Fibroblast of skin of abdomen (primary cell): ENCODE results near the gene PKN1.
A peak's percentile ranks its signal among the peaks of the same experiment; 100 is the strongest.

Source experiments
- DNase-seq: peaks from one replicate; pipeline ENCODE4 v3.0.0-alpha.2; 2013

Gene PKN1

DNA sequence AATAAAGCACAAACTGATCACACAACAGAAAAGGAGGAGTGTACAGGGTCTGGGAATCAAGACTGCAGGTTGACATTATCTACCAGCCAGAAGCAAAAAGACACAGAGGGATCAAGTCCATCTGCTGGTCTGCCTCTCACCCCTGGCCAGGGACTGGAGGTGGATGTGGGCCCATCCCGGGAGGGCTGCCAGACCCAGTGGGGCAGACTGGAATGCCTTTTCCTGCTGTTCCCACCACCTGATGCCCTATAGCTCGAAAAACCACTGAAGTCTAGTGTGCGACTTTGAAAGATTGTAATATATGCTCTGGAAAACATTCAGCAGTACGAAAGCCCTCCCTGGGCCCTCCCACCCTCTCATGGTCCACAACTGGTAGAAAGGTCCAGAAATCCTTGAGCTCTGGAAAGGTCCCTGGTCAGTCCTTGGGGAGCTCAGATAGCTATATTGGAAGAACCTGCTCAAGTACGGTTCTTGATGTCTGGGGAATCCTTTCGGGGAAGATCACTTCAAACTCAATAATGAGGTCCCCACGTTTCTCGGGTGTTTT is 82.5 kb downstream of the PKN1 start:
- DNase-seq = no peak

DNA sequence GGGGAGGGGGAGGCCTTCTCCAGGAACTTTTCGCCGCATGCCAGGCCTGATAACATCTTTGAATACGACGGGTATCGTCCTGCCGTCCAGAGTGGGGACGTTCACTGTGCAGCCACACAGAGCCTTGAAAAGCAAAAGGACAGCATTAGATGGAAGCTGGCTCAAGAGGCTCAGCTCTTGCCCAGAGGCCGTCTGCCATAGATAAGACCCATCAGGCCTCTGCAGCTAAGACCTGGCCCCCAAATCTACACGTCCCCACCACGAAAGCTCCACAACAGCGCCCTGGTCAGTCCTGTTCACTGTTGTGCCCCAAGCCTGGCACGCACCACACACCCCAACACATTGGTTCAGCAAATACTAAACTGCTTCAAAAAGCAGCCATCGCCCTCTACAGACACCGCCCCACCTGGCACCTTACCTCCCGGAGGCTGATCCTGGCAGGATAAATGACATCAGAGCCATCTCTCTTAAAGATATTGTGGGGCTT is 83.0 kb downstream of the PKN1 start:
- DNase-seq = no peak

DNA sequence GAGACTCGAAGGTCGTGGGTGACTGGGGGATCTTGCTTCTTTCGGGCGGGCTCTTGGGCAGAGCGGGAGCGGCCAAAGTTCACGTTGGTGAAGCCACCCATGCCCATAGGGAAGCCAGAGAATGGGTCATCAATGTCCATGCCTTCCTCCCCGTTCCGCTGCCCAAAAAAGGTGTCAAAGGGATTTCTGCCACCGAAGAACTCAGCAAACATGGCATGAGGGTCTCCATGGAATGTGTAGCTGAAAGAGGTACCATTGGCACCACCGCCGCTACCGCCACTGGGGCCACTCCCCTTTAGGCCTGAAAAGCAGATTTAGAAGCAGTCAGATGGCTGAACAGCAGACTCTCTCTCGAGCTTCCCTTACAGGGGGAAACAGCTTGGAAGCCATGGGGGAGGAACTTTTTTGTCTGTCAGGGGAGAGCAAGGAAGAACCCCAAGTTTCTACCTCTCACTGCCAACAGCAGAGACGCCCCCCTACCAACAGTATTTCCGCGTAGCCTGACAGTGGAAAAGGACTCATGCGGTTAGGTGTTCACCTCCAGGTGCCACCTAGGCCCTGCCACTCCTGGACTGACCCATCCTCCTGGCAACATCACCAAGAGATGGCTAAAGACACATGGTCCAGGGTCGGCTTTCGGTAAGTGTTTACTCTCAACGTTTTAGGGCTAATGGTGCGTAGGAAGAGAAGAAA is 83.8 kb downstream of the PKN1 start:
- DNase-seq = no peak

DNA sequence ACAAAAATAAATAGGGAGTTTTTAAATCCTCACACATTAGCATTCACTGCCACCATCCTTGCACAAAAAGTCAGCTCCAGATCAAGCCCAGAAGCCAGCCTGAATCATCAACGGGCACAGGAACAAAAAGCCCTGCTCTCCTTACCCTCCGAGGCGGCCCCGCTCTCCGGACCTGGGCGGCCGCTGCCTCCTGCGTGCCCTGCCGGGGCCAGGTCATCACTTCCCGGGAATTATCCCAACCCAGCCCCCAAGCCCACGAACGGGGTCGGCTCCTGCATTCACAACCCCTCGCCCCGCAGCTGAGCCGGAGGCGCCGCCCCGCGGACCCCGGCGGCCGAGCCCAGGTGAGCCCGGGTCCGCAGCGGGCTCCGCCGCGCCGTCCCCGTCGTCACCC is 84.3 kb downstream of the PKN1 start:
- no peak for DNase-seq

DNA sequence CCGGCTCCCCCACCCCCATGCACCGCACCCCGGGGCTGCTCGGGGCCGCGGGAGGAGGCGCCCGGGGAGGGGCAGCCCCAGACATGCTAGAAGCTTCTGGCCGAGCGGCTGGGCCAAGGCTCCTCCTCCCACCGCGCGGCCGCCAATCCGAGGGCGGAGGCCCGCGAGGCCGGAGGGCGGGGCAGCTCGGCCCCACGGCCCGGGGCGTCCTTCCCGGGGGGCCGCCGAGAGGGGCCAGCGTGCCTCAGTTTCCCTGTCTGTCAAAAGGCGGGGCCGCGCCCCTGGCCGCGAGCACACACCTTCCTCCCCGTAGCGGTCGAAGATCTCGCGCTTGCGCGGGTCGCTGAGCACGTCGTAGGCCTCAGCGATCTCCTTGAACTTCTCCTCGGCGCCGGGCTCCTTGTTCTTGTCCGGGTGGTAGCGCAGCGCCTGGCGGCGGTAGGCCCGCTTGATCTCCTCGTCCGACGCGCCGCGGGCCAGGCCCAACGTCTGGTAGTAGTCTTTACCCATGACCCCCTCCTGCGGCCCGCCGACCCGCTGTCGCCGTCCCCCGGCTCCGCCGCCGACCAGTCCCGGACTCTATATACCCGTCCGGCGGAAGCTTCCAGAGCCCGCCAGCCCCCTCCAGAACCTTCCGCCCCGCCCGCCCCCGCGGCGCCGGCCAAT is 84.9 kb downstream of the PKN1 start, which contains the start of gene DNAJB1:
Gene DNAJB1, minus strand, starts transcription at position 558 of the 666 bp plus-strand sequence. Its CDS starts 48 bp downstream, at position 510.
- DNase-seq = peak; percentile 78

DNA sequence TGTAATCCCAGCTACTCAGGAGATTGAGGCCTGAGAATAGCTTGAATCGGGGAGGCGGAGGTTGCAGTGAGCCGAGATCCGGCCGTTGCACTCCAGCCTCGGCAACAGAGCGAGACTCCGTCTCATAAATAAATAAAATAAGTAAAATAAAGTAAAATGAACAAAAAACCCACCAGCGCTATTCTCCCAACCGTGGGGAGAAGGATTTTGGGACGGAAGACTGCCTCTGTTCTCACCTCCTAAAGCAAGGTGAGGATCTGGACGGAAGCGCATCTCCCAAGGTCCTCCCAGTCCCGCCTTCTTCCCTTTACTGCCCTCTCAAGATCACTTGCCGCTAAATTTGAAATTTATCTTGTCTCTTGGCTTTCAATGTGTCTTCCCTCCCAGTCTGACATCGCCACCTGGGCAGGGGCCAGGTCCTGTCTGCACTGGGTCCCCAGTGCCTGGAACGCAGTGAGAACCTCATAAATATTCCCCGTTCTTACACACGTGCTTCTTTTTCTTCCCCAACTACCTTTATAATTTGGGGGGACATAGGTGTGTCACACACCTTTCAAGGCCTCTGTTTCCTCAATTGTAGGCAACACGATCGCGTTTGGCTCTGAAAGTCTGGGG is 86.2 kb downstream of the PKN1 start:
- DNase-seq = no peak

DNA sequence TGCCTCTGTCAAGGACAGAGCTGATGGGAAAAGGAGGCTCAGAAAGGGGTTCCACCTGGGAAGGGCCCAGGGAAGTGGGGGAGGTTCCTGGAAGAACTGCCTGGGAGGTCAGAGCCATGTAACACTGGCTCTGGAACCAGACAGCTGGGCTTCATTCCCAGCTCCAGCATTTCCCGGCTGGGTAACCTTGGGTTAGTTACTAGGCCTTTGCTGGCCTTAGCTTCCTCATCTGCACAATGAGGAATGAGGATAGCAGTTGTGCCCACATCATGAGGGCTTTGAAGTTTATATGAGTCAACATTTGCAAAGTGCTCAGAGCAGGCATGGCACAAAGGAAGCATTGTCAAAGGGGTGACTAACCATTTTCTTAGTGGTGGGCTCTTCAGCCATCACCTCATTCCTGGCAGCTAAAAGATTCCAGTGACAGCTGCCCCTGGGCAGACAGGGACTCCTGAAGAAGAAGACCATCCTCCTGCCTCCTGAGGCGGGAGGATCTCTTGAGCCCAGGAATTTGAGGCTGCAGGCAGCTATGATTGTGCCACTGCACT is 86.8 kb downstream of the PKN1 start:
- DNase-seq = no peak

DNA sequence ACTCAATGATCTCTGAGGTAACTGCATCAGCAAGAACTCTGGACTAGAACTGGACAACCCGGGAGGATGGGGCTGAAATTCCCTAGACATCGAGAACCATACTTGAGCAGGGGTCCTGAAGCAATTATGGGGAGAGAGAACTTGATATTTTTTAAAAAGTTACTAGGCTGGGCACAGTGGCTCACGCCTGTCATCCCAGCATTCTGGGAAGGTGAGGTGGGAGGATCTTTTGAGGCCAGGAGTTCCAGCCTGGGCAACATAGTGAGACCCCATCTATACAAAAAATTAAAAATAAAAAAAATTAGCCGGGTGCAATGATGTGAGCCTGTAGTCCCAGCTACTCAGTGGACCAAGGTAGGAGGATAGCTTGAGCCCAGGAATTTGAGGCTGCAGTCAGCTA is 87.4 kb downstream of the PKN1 start:
- no peak for DNase-seq
